Jurkat, Clone E6-1 (cell line): ENCODE data around the gene LTBP3.

ENCODE experiments used
- DNase-seq: peaks from one replicate; pipeline ENCODE4 v3.0.0-alpha.2; 2011; ENCODE audit warnings: low read depth, low spot score
- H3K4me3 ChIP-seq: 2 replicates; pipeline ENCODE4 v1.5.1; 2011; ENCODE audit warnings: mild to moderate bottlenecking, low read length, control low read depth, moderate library complexity

The LTBP3 gene

DNA sequence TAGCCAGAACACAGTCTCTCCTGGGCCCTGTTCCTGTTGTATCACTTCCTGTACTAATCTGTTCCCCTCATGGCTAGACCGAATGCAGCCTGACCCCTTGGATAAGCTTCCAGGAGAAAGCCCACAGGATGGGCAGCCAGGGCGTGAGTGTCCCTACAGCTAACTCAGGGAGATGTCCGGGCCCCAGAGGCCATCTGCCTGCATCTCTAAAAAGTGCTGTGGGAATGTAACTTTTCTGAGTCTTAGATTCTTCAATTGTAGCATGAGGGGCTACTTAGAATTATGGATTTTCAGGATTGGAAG lies 67.0 kb downstream of the LTBP3 start:
- DNase-seq = no peak
- no peak overlapping the region for H3K4me3 ChIP-seq

DNA sequence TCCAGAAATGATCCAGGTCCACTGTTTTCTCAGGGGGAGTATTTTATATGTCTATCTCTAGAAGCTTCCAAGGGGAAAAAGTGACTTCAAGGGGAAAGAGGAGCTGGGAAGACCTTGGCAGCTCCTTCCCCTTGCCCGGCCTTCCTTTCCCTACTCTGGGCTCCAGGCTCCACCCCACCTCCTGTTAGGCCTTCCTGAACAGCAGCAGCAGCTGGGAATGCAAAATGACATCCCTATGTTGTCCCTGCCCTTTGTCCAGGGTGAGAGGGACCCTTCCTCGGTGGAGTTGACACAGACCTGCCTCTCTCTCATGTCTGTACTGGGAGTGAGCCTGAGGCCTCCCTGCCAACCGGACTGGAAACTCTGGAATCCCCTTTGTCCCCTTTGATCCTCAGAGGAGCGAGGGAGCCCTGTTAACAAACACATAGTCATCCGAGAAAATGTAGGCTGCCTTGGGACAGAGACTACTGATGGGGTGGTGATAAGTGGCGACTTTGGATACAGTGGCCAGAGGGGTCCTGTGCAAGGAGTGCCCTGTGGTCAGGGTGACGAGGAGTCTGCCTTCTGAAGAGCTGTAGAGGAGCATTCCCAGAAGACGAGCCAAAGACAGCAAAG lies 68.3 kb downstream of the LTBP3 start:
- H3K4me3 ChIP-seq = no peak overlapping the region
- DNase-seq = no peak

DNA sequence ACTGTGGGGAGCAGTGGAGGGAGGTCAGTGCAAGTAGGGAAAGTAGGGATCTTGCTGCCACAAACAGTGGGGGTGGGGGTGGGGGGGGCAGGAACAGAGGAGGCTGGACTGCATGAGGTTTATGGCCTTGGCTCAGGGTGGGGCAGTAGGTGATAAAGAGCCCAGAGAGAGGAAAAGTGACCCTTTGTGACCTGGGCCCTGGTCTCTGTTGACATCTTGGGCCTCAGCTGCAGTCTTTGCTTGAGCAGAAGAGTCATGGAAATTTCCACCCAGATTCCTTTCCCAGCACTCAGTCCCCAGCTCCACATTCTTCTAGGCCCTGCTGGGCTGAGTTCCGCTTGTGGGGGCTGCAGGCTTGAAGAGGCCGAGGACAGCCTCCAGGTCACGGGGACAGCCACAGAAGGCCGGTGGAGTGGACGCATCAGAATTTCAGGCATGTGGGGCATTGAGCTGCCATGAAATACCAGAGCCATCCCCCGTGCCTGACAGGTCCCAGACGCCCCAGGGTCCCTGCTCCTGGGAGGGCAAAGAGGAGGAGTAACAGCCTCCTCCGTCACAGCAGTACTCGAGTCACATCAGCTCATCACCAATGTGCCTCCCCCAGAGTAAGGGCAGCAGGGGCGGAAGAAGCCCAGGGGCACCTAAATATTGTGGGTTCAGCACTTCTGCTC lies 69.0 kb downstream of the LTBP3 start:
- no peak overlapping the region for H3K4me3 ChIP-seq
- DNase-seq = no peak
